GM12878 (cell line): ENCODE results near the gene PIP4K2A.

Experiments
- EZH2 ChIP-seq: IDR thresholded peaks from 2 replicates; pipeline ENCODE4 v1.6.1; 2012; ENCODE audit warnings: low read depth, mild to moderate bottlenecking, control low read depth, inconsistent platforms, low read length, borderline replicate concordance; ENCODE audit not compliant: control insufficient read depth
- JUND ChIP-seq: IDR thresholded peaks from 2 replicates; pipeline ENCODE4 v1.6.1; 2012; ENCODE audit warnings: low read depth, mild to moderate bottlenecking, low read length, improper control_type of control experiment, moderate library complexity
- MEF2A ChIP-seq: IDR thresholded peaks from 2 replicates; pipeline ENCODE4 v1.6.1; 2011; ENCODE audit warnings: low read depth, mild to moderate bottlenecking, low read length, moderate library complexity; ENCODE audit not compliant: insufficient read depth
- POLR2A ChIP-seq: IDR thresholded peaks from 2 replicates; pipeline ENCODE4 v1.6.1; 2011; ENCODE audit warnings: low read depth, mild to moderate bottlenecking, low read length
- POLR2AphosphoS5 ChIP-seq: IDR thresholded peaks from 2 replicates; pipeline ENCODE4 v1.6.1; 2011; ENCODE audit warnings: mild to moderate bottlenecking, low read length, inconsistent platforms
- RAD51 ChIP-seq: fragments of 450-650 bp; IDR thresholded peaks from 2 replicates; pipeline ENCODE4 v1.6.1; 2016; ENCODE audit warnings: moderate library complexity, mild to moderate bottlenecking, inconsistent platforms
- SMAD1 ChIP-seq: fragments of 450-650 bp; IDR thresholded peaks from 2 replicates; pipeline ENCODE4 v1.6.1; 2018; ENCODE audit warnings: mild to moderate bottlenecking, low read depth; ENCODE audit not compliant: partially characterized antibody
- SP1 ChIP-seq: IDR thresholded peaks from one replicate; pipeline ENCODE4 v1.6.1; 2011; ENCODE audit warnings: low read depth, low read length
- STAT3 ChIP-seq: IDR thresholded peaks from 2 replicates; pipeline ENCODE4 v1.6.1; 2011; ENCODE audit warnings: low read depth, low read length, improper control_type of control experiment
- TCF12 ChIP-seq: IDR thresholded peaks from 2 replicates; pipeline ENCODE4 v1.6.1; 2011; ENCODE audit warnings: low read depth, mild to moderate bottlenecking, low read length
- TF ChIP-seq, protein P1 (sequence below): IDR thresholded peaks from 2 replicates; pipeline ENCODE4 v1.6.1; 2012; ENCODE audit warnings: mild to moderate bottlenecking, low read depth, low read length
- TF ChIP-seq, protein P2 (sequence below), 3 experiments: IDR thresholded peaks in 2 of 3; conservative IDR thresholded peaks in 1 of 3; 2 replicates each; pipeline ENCODE4 v1.5.1; 2011; ENCODE audit warnings: low read depth in 3 of 3, low read length in 3 of 3, mild to moderate bottlenecking in 3 of 3, control low read depth in 2 of 3, moderate library complexity in 2 of 3, inconsistent platforms in 1 of 3, mixed read lengths in 1 of 3; ENCODE audit not compliant: control insufficient read depth in 2 of 3, insufficient read depth in 1 of 3; ENCODE audit errors: extremely low read depth in 1 of 3
- TF ChIP-seq, protein P3 (sequence below): fragments of 450-650 bp; IDR thresholded peaks from 2 replicates; pipeline ENCODE4 v1.6.1; 2017; ENCODE audit warnings: mild to moderate bottlenecking
- TF ChIP-seq, protein P4 (sequence below): IDR thresholded peaks from 2 replicates; pipeline ENCODE4 v1.6.1; 2012; ENCODE audit warnings: low read depth, low read length, improper control_type of control experiment

DNA sequence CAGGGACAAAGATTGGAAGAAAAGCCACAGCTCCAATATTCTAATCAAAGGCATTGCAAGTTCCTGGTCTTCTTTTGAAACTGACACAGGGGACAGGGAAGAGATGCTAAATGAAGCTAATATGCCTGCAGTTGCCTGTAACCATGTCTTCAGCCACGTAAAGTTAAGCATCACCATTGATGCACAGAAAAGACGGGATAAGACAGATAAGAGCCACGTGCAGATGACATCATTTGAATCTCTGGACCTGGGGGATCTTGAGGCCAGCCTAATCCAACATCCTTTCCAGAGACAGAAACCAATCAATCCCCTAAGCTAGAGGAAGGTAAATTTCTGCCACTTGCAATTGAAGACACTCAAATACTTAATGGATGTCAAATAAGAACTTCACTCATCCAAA is 93.4 kb downstream of the PIP4K2A start:
- no peak for TF ChIP-seq TCF12
- no peak for TF ChIP-seq RAD51
- TF ChIP-seq EZH2 = no peak
- TF ChIP-seq MEF2A = no peak
- TF ChIP-seq, protein P1, sequence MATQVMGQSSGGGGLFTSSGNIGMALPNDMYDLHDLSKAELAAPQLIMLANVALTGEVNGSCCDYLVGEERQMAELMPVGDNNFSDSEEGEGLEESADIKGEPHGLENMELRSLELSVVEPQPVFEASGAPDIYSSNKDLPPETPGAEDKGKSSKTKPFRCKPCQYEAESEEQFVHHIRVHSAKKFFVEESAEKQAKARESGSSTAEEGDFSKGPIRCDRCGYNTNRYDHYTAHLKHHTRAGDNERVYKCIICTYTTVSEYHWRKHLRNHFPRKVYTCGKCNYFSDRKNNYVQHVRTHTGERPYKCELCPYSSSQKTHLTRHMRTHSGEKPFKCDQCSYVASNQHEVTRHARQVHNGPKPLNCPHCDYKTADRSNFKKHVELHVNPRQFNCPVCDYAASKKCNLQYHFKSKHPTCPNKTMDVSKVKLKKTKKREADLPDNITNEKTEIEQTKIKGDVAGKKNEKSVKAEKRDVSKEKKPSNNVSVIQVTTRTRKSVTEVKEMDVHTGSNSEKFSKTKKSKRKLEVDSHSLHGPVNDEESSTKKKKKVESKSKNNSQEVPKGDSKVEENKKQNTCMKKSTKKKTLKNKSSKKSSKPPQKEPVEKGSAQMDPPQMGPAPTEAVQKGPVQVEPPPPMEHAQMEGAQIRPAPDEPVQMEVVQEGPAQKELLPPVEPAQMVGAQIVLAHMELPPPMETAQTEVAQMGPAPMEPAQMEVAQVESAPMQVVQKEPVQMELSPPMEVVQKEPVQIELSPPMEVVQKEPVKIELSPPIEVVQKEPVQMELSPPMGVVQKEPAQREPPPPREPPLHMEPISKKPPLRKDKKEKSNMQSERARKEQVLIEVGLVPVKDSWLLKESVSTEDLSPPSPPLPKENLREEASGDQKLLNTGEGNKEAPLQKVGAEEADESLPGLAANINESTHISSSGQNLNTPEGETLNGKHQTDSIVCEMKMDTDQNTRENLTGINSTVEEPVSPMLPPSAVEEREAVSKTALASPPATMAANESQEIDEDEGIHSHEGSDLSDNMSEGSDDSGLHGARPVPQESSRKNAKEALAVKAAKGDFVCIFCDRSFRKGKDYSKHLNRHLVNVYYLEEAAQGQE = no peak
- TF ChIP-seq, protein P2, sequence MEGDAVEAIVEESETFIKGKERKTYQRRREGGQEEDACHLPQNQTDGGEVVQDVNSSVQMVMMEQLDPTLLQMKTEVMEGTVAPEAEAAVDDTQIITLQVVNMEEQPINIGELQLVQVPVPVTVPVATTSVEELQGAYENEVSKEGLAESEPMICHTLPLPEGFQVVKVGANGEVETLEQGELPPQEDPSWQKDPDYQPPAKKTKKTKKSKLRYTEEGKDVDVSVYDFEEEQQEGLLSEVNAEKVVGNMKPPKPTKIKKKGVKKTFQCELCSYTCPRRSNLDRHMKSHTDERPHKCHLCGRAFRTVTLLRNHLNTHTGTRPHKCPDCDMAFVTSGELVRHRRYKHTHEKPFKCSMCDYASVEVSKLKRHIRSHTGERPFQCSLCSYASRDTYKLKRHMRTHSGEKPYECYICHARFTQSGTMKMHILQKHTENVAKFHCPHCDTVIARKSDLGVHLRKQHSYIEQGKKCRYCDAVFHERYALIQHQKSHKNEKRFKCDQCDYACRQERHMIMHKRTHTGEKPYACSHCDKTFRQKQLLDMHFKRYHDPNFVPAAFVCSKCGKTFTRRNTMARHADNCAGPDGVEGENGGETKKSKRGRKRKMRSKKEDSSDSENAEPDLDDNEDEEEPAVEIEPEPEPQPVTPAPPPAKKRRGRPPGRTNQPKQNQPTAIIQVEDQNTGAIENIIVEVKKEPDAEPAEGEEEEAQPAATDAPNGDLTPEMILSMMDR (IDR thresholded peaks at IDR 0.05 in 2 of 3, conservative IDR thresholded peaks at IDR 0.05 in 1 of 3; ENCODE audit: control insufficient read depth in 2 of 3, extremely low read depth in 1 of 3, insufficient read depth in 1 of 3, low read depth in 3 of 3, low read length in 3 of 3) = no peak
- no peak for TF ChIP-seq POLR2AphosphoS5
- no peak for TF ChIP-seq POLR2A
- no peak for TF ChIP-seq STAT3
- TF ChIP-seq SP1 = no peak
- TF ChIP-seq, protein P3, sequence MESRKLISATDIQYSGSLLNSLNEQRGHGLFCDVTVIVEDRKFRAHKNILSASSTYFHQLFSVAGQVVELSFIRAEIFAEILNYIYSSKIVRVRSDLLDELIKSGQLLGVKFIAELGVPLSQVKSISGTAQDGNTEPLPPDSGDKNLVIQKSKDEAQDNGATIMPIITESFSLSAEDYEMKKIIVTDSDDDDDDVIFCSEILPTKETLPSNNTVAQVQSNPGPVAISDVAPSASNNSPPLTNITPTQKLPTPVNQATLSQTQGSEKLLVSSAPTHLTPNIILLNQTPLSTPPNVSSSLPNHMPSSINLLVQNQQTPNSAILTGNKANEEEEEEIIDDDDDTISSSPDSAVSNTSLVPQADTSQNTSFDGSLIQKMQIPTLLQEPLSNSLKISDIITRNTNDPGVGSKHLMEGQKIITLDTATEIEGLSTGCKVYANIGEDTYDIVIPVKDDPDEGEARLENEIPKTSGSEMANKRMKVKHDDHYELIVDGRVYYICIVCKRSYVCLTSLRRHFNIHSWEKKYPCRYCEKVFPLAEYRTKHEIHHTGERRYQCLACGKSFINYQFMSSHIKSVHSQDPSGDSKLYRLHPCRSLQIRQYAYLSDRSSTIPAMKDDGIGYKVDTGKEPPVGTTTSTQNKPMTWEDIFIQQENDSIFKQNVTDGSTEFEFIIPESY = no peak
- TF ChIP-seq, protein P4, sequence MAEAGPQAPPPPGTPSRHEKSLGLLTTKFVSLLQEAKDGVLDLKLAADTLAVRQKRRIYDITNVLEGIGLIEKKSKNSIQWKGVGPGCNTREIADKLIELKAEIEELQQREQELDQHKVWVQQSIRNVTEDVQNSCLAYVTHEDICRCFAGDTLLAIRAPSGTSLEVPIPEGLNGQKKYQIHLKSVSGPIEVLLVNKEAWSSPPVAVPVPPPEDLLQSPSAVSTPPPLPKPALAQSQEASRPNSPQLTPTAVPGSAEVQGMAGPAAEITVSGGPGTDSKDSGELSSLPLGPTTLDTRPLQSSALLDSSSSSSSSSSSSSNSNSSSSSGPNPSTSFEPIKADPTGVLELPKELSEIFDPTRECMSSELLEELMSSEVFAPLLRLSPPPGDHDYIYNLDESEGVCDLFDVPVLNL = no peak
- no peak for TF ChIP-seq SMAD1
- TF ChIP-seq JUND = no peak
